Aorta (tissue), 5 donors: Measurements from ENCODE around the gene SENP7. TPM values are rescaled to one million over a fixed set of nuclear protein-coding genes. Genes with fewer than 3 reads are reported as not detected.

ENCODE experiments used
- ATAC-seq: fragments of 200-7000 bp; cut with Tn5 transposase; one replicate; pipeline ENCODE4 v1.9.1; 2022; ENCODE audit warnings: moderate library complexity; ENCODE audit not compliant: low FRiP score
- DNase-seq, 2 donors: peaks; one replicate each; pipeline ENCODE4 v3.0.0-alpha.2; 2020
- H3K27ac ChIP-seq, 2 donors: one replicate each; pipeline ENCODE4 v1.5.1; 2013; ENCODE audit warnings: low read length in 2 of 2, mild to moderate bottlenecking in 2 of 2, moderate library complexity in 2 of 2, control low read depth in 1 of 2, inconsistent platforms in 1 of 2, low read depth in 1 of 2
- H3K27me3 ChIP-seq, 2 donors: one replicate each; pipeline ENCODE4 v1.6.1; 2013; ENCODE audit warnings: control low read depth in 1 of 2, low read length in 1 of 2, mild to moderate bottlenecking in 1 of 2, moderate library complexity in 1 of 2; ENCODE audit not compliant: insufficient read depth in 2 of 2, control insufficient read depth in 1 of 2
- H3K36me3 ChIP-seq, 2 donors: one replicate each; pipeline ENCODE4 v1.6.1; 2013; ENCODE audit warnings: control low read depth in 1 of 2, low read length in 1 of 2, mild to moderate bottlenecking in 1 of 2; ENCODE audit not compliant: insufficient read depth in 2 of 2, control insufficient read depth in 1 of 2
- H3K4me1 ChIP-seq, 2 donors: one replicate each; pipeline ENCODE4 v1.6.1; 2013; ENCODE audit warnings: low read length in 2 of 2, control low read depth in 1 of 2, mild to moderate bottlenecking in 1 of 2, moderate library complexity in 1 of 2; ENCODE audit not compliant: insufficient read depth in 2 of 2, control insufficient read depth in 1 of 2
- H3K4me3 ChIP-seq, 2 donors: one replicate each; pipeline ENCODE4 v1.5.1; 2013; ENCODE audit warnings: low read length in 2 of 2, control low read depth in 1 of 2, mild to moderate bottlenecking in 1 of 2
- H3K9me3 ChIP-seq: one replicate; pipeline ENCODE4 v1.6.1; 2013; ENCODE audit warnings: mild to moderate bottlenecking, low read length; ENCODE audit not compliant: control insufficient read depth
- WGBS, 2 donors: extraction: QIAGEN DNeasy Blood & Tissue Kit; methylation state at CpG; one replicate each; pipeline ENCODE4 v1.1.7; 2013; 5-methylcytosine and 5-hydroxymethylcytosine counted together
- intact Hi-C, 2 donors: fragments of 100-400 bp; cut with DNase I; formaldehyde crosslinking; loops; one replicate each; pipeline versions ENCODE4 v1.14.2 to v1.15.0; 2022
- polyA plus RNA-seq, 2 donors: library from polyadenylated mRNA; stranded (reverse); fragments of 200-250 nt; gene quantifications; one replicate each; pipeline ENCODE4 v1.2.3, GENCODE V29; 2013
- total RNA-seq, 2 donors: library from RNA; stranded (reverse); fragmentation: NEBNext Ultra II Directional; extraction: Animal tissue kit (Norgen Biotek cat#: 25700); gene quantifications; one replicate each; pipeline ENCODE4 v1.2.1, GENCODE V29; 2021
- donor health status: healthy with polysubstance abuse.
- donor health status: Bipolar disorder and iron deficiency.
- donor health status: DM: no; HTN: no; CAD: no.
- donor health status: DM: no; HTN: no; CAD: no.
- donor health status: DM: yes; HTN: yes; CAD: no.

SENP7 gene
- total and polyA plus RNA-seq, 4 donors: 6.9 to 32.4 (median 20.0) TPM

GRCh38 chr3:101384426-101384825 is 128.6 kb downstream of the SENP7 start:
- no peak overlapping the region for H3K27ac ChIP-seq
- no peak overlapping the region for H3K4me3 ChIP-seq
- no peaks in the 10 kb centered on the region for H3K4me1 ChIP-seq
- H3K27me3 ChIP-seq: no peaks in the 10 kb centered on the region
- no peak for DNase-seq
- intact Hi-C loops: loop anchor here in 1 of 2 donors (5.0 kb wide), 1 partner anchor 492 kb away; no protein-coding TSS in a partner anchor
- no peaks in the 10 kb centered on the region for H3K36me3 ChIP-seq
- no peaks in the 10 kb centered on the region for H3K9me3 ChIP-seq
- WGBS, 2 donors: 95% methylated on average over 10 of the region's 10 CpGs
- no peak for ATAC-seq

GRCh38 chr3:101383656-101384055 is 129.4 kb downstream of the SENP7 start:
- no peaks in the 10 kb centered on the region for H3K36me3 ChIP-seq
- WGBS, 2 donors: 94 to 95% methylated on average over 4 of the region's 4 CpGs
- no peaks in the 10 kb centered on the region for H3K9me3 ChIP-seq
- intact Hi-C loops: loop anchor here in 1 of 2 donors (5.0 kb wide), 1 partner anchor 491 kb away; no protein-coding TSS in a partner anchor
- DNase-seq (no peak), ATAC-seq (no peak)
- H3K4me3 ChIP-seq: no peak overlapping the region
- no peaks in the 10 kb centered on the region for H3K27me3 ChIP-seq
- H3K27ac ChIP-seq: no peak overlapping the region
- H3K4me1 ChIP-seq: no peaks in the 10 kb centered on the region

GRCh38 chr3:101383156-101383575 is 129.8 kb downstream of the SENP7 start:
- DNase-seq: peak in 1 of 2 donors; percentile 67
- Histone ChIP-seq H3K27ac (no peak overlapping the region), H3K4me3 (no peak overlapping the region), H3K36me3 (no peaks in the 10 kb centered on the region), H3K9me3 (no peaks in the 10 kb centered on the region), H3K4me1 (no peaks in the 10 kb centered on the region), H3K27me3 (no peaks in the 10 kb centered on the region)
- intact Hi-C loops: loop anchor here in 1 of 2 donors (5.0 kb wide), 1 partner anchor 491 kb away; no protein-coding TSS in a partner anchor
- WGBS, 2 donors: 52 to 58% methylated on average over 5 of the region's 5 CpGs
- peak; percentile 4 for ATAC-seq

- DNase-seq (no peak), ATAC-seq (peak; percentile 72)
- Histone ChIP-seq H3K27me3 (no peaks in the 10 kb centered on the region), H3K4me1 (peaks cover 3 to 5% of the 10 kb centered on the region in 2 donors), H3K4me3 (no peak overlapping the region), H3K36me3 (no peaks in the 10 kb centered on the region), H3K27ac (no peak overlapping the region), H3K9me3 (no peaks in the 10 kb centered on the region)
- intact Hi-C loops: loop anchor here in 1 of 2 donors (5.0 kb wide), 1 partner anchor 490 kb away; no protein-coding TSS in a partner anchor
Observed at GRCh38 chr3:101381809-101382208, 131.2 kb downstream of the SENP7 start.

- intact Hi-C loops: loop anchor here (5.0 to 10.0 kb wide), 3 partner anchors 155 to 488 kb away; no protein-coding TSS in a partner anchor
- ATAC-seq (no peak), DNase-seq (no peak)
- no peaks in the 10 kb centered on the region for H3K9me3 ChIP-seq
- WGBS, 2 donors: 92 to 95% methylated on average over 3 of the region's 3 CpGs
- no peaks in the 10 kb centered on the region for H3K27me3 ChIP-seq
- no peak overlapping the region for H3K4me3 ChIP-seq
- H3K27ac ChIP-seq: no peak overlapping the region
- H3K36me3 ChIP-seq: no peaks in the 10 kb centered on the region
- peaks cover 3 to 5% of the 10 kb centered on the region in 2 donors for H3K4me1 ChIP-seq
Observed at GRCh38 chr3:101379658-101380376, 133.2 kb downstream of the SENP7 start.

GRCh38 chr3:101377796-101378195 is 135.2 kb downstream of the SENP7 start:
- DNase-seq (no peak), ATAC-seq (no peak)
- 4 to 9% methylated on average over 3 of the region's 3 CpGs for WGBS, 2 donors
- Histone ChIP-seq H3K27me3 (no peaks in the 10 kb centered on the region), H3K4me1 (peaks cover 3 to 5% of the 10 kb centered on the region in 2 donors), H3K4me3 (no peak overlapping the region), H3K36me3 (no peaks in the 10 kb centered on the region), H3K9me3 (no peaks in the 10 kb centered on the region), H3K27ac (peak overlapping the region in 1 of 2 donors; percentile 60)
- intact Hi-C loops: loop anchor here (5.0 to 10.0 kb wide), 2 partner anchors 153 to 480 kb away; no protein-coding TSS in a partner anchor

GRCh38 chr3:101377209-101377608 is 135.8 kb downstream of the SENP7 start:
- DNase-seq (no peak), ATAC-seq (no peak)
- peak overlapping the region; percentile 60 to 74 for H3K27ac ChIP-seq
- intact Hi-C loops: loop anchor here (5.0 to 10.0 kb wide), 2 partner anchors 152 to 480 kb away; no protein-coding TSS in a partner anchor
- H3K4me3 ChIP-seq: no peak overlapping the region
- H3K36me3 ChIP-seq: no peaks in the 10 kb centered on the region
- no peaks in the 10 kb centered on the region for H3K27me3 ChIP-seq
- 42 to 45% methylated on average over 4 of the region's 4 CpGs for WGBS, 2 donors
- peaks cover 3 to 5% of the 10 kb centered on the region in 2 donors for H3K4me1 ChIP-seq
- H3K9me3 ChIP-seq: no peaks in the 10 kb centered on the region

- intact Hi-C loops: loop anchor here (5.0 to 10.0 kb wide), 2 partner anchors 151 to 478 kb away; no protein-coding TSS in a partner anchor
- Histone ChIP-seq H3K9me3 (no peaks in the 10 kb centered on the region), H3K36me3 (no peaks in the 10 kb centered on the region), H3K27ac (no peak overlapping the region), H3K4me3 (no peak overlapping the region), H3K4me1 (peaks cover 3 to 5% of the 10 kb centered on the region in 2 donors), H3K27me3 (no peaks in the 10 kb centered on the region)
- ATAC-seq (no peak), DNase-seq (no peak)
Observed at GRCh38 chr3:101375586-101375985, 137.4 kb downstream of the SENP7 start.

GRCh38 chr3:101362406-101362805 is 150.6 kb downstream of the SENP7 start:
- Histone ChIP-seq H3K36me3 (no peaks in the 10 kb centered on the region), H3K27me3 (no peaks in the 10 kb centered on the region), H3K27ac (no peak overlapping the region), H3K9me3 (no peaks in the 10 kb centered on the region), H3K4me1 (no peaks in the 10 kb centered on the region), H3K4me3 (no peak overlapping the region)
- WGBS, 2 donors: 91% methylated on average over 2 of the region's 2 CpGs
- DNase-seq: no peak
- intact Hi-C loops: no loop called here
- ATAC-seq: no peak
